ENCODE data around the gene KRTAP5-3.
A peak's percentile ranks its signal among the peaks of the same experiment; 100 is the strongest.

KRTAP5-3 gene

DNA sequence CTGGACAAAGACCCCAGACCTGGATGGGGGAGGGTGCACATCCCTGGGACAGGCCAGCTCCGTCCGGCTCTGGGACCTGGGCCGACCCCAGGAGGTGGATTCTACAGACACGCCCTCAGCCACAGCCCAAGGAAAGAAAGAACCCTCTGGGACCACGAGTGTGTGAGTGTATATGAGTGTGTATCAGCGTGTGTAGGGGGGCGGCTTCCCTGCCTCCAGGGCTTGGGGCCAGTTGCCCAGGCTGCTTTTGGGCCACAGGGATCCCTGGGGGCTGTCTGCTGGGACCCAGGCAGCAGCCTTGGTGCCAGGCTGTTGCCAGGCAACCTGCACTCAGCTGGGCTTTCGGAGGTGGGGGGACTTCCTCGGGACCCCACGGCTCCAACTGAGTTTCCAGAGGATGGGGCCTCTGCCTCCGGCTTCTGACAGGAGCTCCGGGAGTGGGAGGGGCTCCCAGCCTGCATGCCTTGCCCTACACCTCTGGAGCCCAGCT is 45.1 kb downstream of the KRTAP5-3 start:
- H3K23ac ChIP-seq (ENCODE audit: low read length), result no peak overlapping the region

DNA sequence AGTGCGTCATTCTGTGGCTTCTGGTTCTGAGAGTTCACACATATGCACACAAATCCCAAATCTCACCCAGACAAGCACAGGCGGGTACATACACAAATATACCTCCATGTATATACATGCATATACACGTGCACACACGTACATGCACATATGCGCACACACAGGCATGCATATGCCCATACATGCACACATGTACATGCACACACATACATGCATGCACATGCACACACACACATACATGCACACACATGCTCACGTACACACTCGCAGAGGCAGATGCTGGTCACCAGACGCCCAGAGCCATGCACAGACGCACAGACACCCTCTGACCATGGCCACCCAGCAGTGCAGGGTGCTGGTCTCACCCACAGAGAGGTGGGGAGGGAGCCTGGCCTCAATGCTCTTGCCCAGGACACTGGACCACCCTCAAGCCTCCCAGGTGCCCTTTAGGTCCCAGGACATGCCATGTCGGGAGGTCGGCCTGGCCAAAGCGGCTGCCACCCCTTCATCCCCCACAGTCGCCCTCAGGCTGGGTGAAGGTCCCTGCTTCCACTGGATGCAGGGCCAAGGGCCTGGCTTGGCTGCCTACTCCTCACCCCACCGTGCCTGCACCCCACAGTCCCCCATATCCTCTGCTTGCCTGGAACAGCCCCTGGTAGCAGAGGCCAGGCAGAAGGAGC is 45.7 kb downstream of the KRTAP5-3 start:
- H2BK5ac ChIP-seq (ENCODE audit: low read depth, low read length, poor library complexity), result no peak overlapping the region
- no peak overlapping the region for H4K91ac ChIP-seq (ENCODE audit: low read depth, low read length)
- H3K14ac ChIP-seq (ENCODE audit: low read length), result no peak overlapping the region
- H3K4me2 ChIP-seq (ENCODE audit: low read length), result no peak overlapping the region
- no peaks in the 10 kb centered on the region for H3K79me2 ChIP-seq (ENCODE audit: control insufficient read depth, insufficient read depth, low read length, poor library complexity)
- no peak overlapping the region for H3K18ac ChIP-seq (ENCODE audit: low read length)
- peaks cover 5 to 8% of the 10 kb centered on the region in 2 experiments for H3K4me1 ChIP-seq (ENCODE audit: control insufficient read depth in 1 of 2, insufficient read depth in 2 of 2, low read length in 2 of 2)
- no peak overlapping the region for H4K8ac ChIP-seq (ENCODE audit: low read depth, low read length)
- no peak overlapping the region for H3K27ac ChIP-seq (ENCODE audit: low read depth, low read length)
- H3K36me3 ChIP-seq (ENCODE audit: control insufficient read depth in 1 of 2, insufficient read depth in 2 of 2, low read length in 2 of 2), result peaks cover 60 to 69% of the 10 kb centered on the region in 2 experiments
- no peak overlapping the region for H2BK120ac ChIP-seq (ENCODE audit: insufficient read depth, low read length, poor library complexity)
- H3K4me3 ChIP-seq (ENCODE audit: low read depth, low read length), result peak overlapping the region; percentile 42
- no peak overlapping the region for H4K12ac ChIP-seq (ENCODE audit: low read depth, low read length)
- no peak overlapping the region for H2AFZ ChIP-seq (ENCODE audit: insufficient read depth, low read length, poor library complexity)
- H3K27me3 ChIP-seq (ENCODE audit: insufficient read depth, low read length), result no peaks in the 10 kb centered on the region
- H2BK12ac ChIP-seq (ENCODE audit: low read length), result no peak overlapping the region
- H3K23ac ChIP-seq (ENCODE audit: low read length), result no peak overlapping the region
- H3K4ac ChIP-seq (ENCODE audit: low read depth, low read length), result no peak overlapping the region
- no CpG with 5 or more reads among the region's 14 CpGs for WGBS (ENCODE audit: extremely low coverage, insufficient coverage, insufficient read length)
- H2AK5ac ChIP-seq (ENCODE audit: low read length), result no peak overlapping the region
- DNase-seq, result no peak
- peaks cover 4% of the 10 kb centered on the region for H3K9me3 ChIP-seq (ENCODE audit: insufficient read depth, low read depth, low read length)
- H3K79me1 ChIP-seq (ENCODE audit: low read length), result no peaks in the 10 kb centered on the region
- no peak overlapping the region for H3K9ac ChIP-seq (ENCODE audit: low read length)

More for the DNA sequence above, 45.1 kb downstream of the KRTAP5-3 start:
- no peaks in the 10 kb centered on the region for H3K79me2 ChIP-seq (ENCODE audit: control insufficient read depth, insufficient read depth, low read length, poor library complexity)
- no peak overlapping the region for H4K8ac ChIP-seq (ENCODE audit: low read depth, low read length)
- H3K9me3 ChIP-seq (ENCODE audit: insufficient read depth, low read depth, low read length), result peaks cover 3% of the 10 kb centered on the region
- no peak overlapping the region for H3K4me3 ChIP-seq (ENCODE audit: low read depth, low read length)
- no peak overlapping the region for H3K27ac ChIP-seq (ENCODE audit: low read depth, low read length)
- no peak overlapping the region for H2BK12ac ChIP-seq (ENCODE audit: low read length)
- WGBS (ENCODE audit: extremely low coverage, insufficient coverage, insufficient read length), result no CpG with 5 or more reads among the region's 12 CpGs
- H3K79me1 ChIP-seq (ENCODE audit: low read length), result no peaks in the 10 kb centered on the region
- H3K18ac ChIP-seq (ENCODE audit: low read length), result no peak overlapping the region
- no peak overlapping the region for H2BK120ac ChIP-seq (ENCODE audit: insufficient read depth, low read length, poor library complexity)
- peaks cover 56 to 66% of the 10 kb centered on the region in 2 experiments for H3K36me3 ChIP-seq (ENCODE audit: control insufficient read depth in 1 of 2, insufficient read depth in 2 of 2, low read length in 2 of 2)
- H3K4ac ChIP-seq (ENCODE audit: low read depth, low read length), result no peak overlapping the region
- H3K9ac ChIP-seq (ENCODE audit: low read length), result no peak overlapping the region
- no peak overlapping the region for H3K14ac ChIP-seq (ENCODE audit: low read length)
- no peak overlapping the region for H2BK5ac ChIP-seq (ENCODE audit: low read depth, low read length, poor library complexity)
- no peak overlapping the region for H4K91ac ChIP-seq (ENCODE audit: low read depth, low read length)
- no peaks in the 10 kb centered on the region for H3K27me3 ChIP-seq (ENCODE audit: insufficient read depth, low read length)
- no peak for DNase-seq
- peaks cover 5 to 8% of the 10 kb centered on the region in 2 experiments for H3K4me1 ChIP-seq (ENCODE audit: control insufficient read depth in 1 of 2, insufficient read depth in 2 of 2, low read length in 2 of 2)
- H4K12ac ChIP-seq (ENCODE audit: low read depth, low read length), result no peak overlapping the region
- H2AFZ ChIP-seq (ENCODE audit: insufficient read depth, low read length, poor library complexity), result no peak overlapping the region
- H3K4me2 ChIP-seq (ENCODE audit: low read length), result no peak overlapping the region
- no peak overlapping the region for H2AK5ac ChIP-seq (ENCODE audit: low read length)

DNA sequence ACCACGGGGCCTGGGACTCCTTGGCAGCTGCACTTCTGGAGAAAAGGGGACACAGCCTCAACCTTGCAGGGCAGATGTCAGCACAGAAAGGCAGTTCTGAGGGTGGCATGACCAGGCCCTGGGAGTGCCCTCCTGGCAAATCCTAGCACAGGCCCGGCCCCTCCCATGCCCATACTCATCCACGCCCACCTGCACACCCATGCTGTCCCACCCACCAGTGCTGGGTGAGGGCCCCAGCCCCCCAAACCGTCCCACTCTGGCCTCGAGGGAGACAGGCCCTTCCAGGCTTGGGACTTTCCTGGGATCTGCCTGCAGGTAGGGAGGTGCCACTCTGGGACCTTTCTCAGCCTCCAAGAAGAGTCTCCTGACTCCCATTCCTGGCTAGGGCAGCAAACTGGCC is 46.3 kb downstream of the KRTAP5-3 start:
- whole genome bisulfite sequencing (ENCODE audit: extremely low coverage, insufficient coverage, insufficient read length), result no CpG with 5 or more reads among the region's 5 CpGs
- Histone ChIP-seq H3K14ac (ENCODE audit: low read length) (no peak overlapping the region), H4K8ac (ENCODE audit: low read depth, low read length) (no peak overlapping the region), H3K36me3 (ENCODE audit: control insufficient read depth in 1 of 2, insufficient read depth in 2 of 2, low read length in 2 of 2) (peaks cover 66 to 76% of the 10 kb centered on the region in 2 experiments), H3K9me3 (ENCODE audit: insufficient read depth, low read depth, low read length) (peaks cover 6% of the 10 kb centered on the region), H3K18ac (ENCODE audit: low read length) (no peak overlapping the region), H3K27me3 (ENCODE audit: insufficient read depth, low read length) (no peaks in the 10 kb centered on the region), H3K79me2 (ENCODE audit: control insufficient read depth, insufficient read depth, low read length, poor library complexity) (no peaks in the 10 kb centered on the region), H3K79me1 (ENCODE audit: low read length) (no peaks in the 10 kb centered on the region), H3K4me2 (ENCODE audit: low read length) (no peak overlapping the region), H3K4me3 (ENCODE audit: low read depth, low read length) (no peak overlapping the region), H3K27ac (ENCODE audit: low read depth, low read length) (no peak overlapping the region), H3K23ac (ENCODE audit: low read length) (no peak overlapping the region), H4K91ac (ENCODE audit: low read depth, low read length) (no peak overlapping the region), H3K4ac (ENCODE audit: low read depth, low read length) (no peak overlapping the region), H4K12ac (ENCODE audit: low read depth, low read length) (no peak overlapping the region), H2BK120ac (ENCODE audit: insufficient read depth, low read length, poor library complexity) (no peak overlapping the region), H2BK12ac (ENCODE audit: low read length) (no peak overlapping the region), H3K9ac (ENCODE audit: low read length) (no peak overlapping the region), H2AK5ac (ENCODE audit: low read length) (no peak overlapping the region), H3K4me1 (ENCODE audit: control insufficient read depth in 1 of 2, insufficient read depth in 2 of 2, low read length in 2 of 2) (peaks cover 5 to 8% of the 10 kb centered on the region in 2 experiments), H2BK5ac (ENCODE audit: low read depth, low read length, poor library complexity) (no peak overlapping the region), H2AFZ (ENCODE audit: insufficient read depth, low read length, poor library complexity) (no peak overlapping the region)
- no peak for DNase-seq

DNA sequence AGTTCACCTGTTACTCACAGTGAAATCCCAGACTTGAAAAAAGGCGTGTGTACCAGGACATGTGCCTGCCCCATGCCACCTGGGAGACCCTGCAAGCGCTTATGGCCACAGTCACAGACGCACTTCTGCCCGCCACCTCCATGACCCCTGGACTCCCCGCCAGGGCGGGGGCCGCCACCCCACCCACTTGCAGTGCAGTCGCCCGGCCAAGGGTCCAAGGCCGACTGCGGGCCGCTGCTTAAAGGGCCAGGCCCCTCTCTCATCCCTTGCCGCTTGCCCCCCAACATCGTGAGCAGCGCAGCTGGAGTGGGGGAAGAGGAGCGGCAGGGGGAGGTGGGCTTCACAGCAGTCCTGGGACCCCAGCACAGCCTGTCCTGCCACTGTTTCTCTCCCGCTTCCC is 47.0 kb downstream of the KRTAP5-3 start:
- Histone ChIP-seq H2AK5ac (ENCODE audit: low read length) (no peak overlapping the region), H3K4me2 (ENCODE audit: low read length) (no peak overlapping the region), H4K8ac (ENCODE audit: low read depth, low read length) (no peak overlapping the region), H3K27ac (ENCODE audit: low read depth, low read length) (no peak overlapping the region), H4K12ac (ENCODE audit: low read depth, low read length) (no peak overlapping the region), H3K79me1 (ENCODE audit: low read length) (no peaks in the 10 kb centered on the region), H3K27me3 (ENCODE audit: insufficient read depth, low read length) (no peaks in the 10 kb centered on the region), H3K79me2 (ENCODE audit: control insufficient read depth, insufficient read depth, low read length, poor library complexity) (no peaks in the 10 kb centered on the region), H4K91ac (ENCODE audit: low read depth, low read length) (no peak overlapping the region), H3K4me3 (ENCODE audit: low read depth, low read length) (no peak overlapping the region), H3K23ac (ENCODE audit: low read length) (no peak overlapping the region), H3K14ac (ENCODE audit: low read length) (no peak overlapping the region), H2BK5ac (ENCODE audit: low read depth, low read length, poor library complexity) (no peak overlapping the region), H3K36me3 (ENCODE audit: control insufficient read depth in 1 of 2, insufficient read depth in 2 of 2, low read length in 2 of 2) (peaks cover 72 to 81% of the 10 kb centered on the region in 2 experiments), H3K4ac (ENCODE audit: low read depth, low read length) (no peak overlapping the region), H2AFZ (ENCODE audit: insufficient read depth, low read length, poor library complexity) (no peak overlapping the region), H2BK12ac (ENCODE audit: low read length) (no peak overlapping the region), H3K9me3 (ENCODE audit: insufficient read depth, low read depth, low read length) (peaks cover 6% of the 10 kb centered on the region), H3K9ac (ENCODE audit: low read length) (no peak overlapping the region), H3K4me1 (ENCODE audit: control insufficient read depth in 1 of 2, insufficient read depth in 2 of 2, low read length in 2 of 2) (peaks cover 5 to 8% of the 10 kb centered on the region in 2 experiments), H2BK120ac (ENCODE audit: insufficient read depth, low read length, poor library complexity) (no peak overlapping the region), H3K18ac (ENCODE audit: low read length) (no peak overlapping the region)
- no CpG with 5 or more reads among the region's 17 CpGs for WGBS (ENCODE audit: extremely low coverage, insufficient coverage, insufficient read length)
- DNase-seq, result no peak

Measured in trophoblast cell (in vitro differentiated cells and primary cell).